Measurements from ENCODE around the gene RAB5B. TPM values are rescaled to one million over a fixed set of nuclear protein-coding genes. Genes with fewer than 3 reads are reported as not detected.
A peak's percentile ranks its signal among the peaks of the same experiment; 100 is the strongest.

The RAB5B gene
- total RNA-seq, 1 donor = 82.9 TPM

DNA sequence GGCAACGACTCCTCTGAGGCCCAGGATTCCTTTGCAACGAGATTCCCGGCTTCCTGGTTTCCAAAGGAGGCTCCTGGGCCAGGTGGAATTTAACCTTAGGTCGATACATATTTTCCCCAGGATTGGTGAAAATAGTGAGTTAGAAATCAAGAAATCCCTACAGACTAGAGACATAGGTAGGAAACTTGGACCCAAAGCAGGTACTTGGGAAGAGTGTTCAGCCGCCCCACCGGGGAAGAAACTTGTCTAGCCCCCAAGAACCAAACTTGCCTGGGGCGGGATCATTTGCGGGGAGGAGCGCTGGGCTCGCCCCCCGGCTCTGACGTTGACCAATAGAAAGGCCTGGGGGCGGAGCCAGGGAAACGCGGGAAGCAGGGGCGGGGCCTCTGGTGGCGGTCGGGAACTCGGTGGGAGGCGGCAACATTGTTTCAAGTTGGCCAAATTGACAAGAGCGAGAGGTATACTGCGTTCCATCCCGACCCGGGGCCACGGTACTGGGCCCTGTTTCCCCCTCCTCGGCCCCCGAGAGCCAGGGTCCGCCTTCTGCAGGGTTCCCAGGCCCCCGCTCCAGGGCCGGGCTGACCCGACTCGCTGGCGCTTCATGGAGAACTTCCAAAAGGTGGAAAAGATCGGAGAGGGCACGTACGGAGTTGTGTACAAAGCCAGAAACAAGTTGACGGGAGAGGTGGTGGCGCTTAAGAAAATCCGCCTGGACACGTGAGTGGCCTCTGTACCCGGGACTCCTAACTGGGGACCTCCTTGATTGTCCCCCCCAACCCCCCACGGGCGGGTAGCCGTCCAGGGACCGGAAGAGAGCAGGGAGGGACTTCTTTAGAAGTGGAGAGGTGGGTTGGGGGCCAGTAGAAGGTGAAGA lies 7.2 kb upstream of the RAB5B start, which contains the start of gene CDK2:
CDK2 (plus strand) TSS at position 423 of the 874 bp plus-strand sequence; CDS start at position 602, 179 bp downstream.
- Histone ChIP-seq H3K9me3 (ENCODE audit: low read depth, low read length) (no peaks in the 10 kb centered on the region), H3K27ac (ENCODE audit: low read depth, low read length) (peak within 1 kb of the TSS; percentile 83), H3K36me3 (ENCODE audit: insufficient read depth, low read length) (no peaks in the 10 kb centered on the region), H3K4me1 (ENCODE audit: insufficient read depth, low read length) (peaks cover 22% of the 10 kb centered on the region), H3K4me2 (ENCODE audit: insufficient read depth, low read length) (peak within 1 kb of the TSS; percentile 97), H2AFZ (ENCODE audit: low read length) (peak within 1 kb of the TSS; percentile 98), H4K20me1 (ENCODE audit: insufficient read depth, low read length) (no peaks in the 10 kb centered on the region), H3K79me2 (ENCODE audit: insufficient read depth, low read length) (peaks cover 22% of the 10 kb centered on the region), H3K27me3 (ENCODE audit: insufficient read depth, low read length) (no peaks in the 10 kb centered on the region), H3K4me3 (ENCODE audit: insufficient read depth, low read length) (peak within 1 kb of the TSS; percentile 98)
- TF ChIP-seq, protein P1, sequence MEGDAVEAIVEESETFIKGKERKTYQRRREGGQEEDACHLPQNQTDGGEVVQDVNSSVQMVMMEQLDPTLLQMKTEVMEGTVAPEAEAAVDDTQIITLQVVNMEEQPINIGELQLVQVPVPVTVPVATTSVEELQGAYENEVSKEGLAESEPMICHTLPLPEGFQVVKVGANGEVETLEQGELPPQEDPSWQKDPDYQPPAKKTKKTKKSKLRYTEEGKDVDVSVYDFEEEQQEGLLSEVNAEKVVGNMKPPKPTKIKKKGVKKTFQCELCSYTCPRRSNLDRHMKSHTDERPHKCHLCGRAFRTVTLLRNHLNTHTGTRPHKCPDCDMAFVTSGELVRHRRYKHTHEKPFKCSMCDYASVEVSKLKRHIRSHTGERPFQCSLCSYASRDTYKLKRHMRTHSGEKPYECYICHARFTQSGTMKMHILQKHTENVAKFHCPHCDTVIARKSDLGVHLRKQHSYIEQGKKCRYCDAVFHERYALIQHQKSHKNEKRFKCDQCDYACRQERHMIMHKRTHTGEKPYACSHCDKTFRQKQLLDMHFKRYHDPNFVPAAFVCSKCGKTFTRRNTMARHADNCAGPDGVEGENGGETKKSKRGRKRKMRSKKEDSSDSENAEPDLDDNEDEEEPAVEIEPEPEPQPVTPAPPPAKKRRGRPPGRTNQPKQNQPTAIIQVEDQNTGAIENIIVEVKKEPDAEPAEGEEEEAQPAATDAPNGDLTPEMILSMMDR (IDR thresholded peaks at IDR 0.05; ENCODE audit: extremely low read depth, low read depth, low read length) = no peak
- peak; percentile 97 for DNase-seq (ENCODE audit: insufficient read length, low spot score, missing footprints)

DNA sequence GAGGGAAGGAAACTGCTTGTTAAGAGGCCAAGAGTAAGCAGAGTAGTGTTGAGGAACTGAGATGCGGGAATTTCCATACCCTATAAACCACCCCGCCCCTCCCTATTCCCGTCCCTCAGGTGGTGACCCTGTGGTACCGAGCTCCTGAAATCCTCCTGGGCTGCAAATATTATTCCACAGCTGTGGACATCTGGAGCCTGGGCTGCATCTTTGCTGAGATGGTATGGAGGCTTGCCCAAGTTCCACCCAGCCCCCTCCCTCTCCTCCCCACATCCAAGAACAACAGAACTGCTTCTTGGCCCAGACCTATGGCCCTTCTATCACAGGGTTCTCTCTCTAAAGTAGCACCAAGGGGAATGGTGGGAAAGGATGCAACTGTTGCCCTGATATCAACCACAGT lies 4.5 kb upstream of the RAB5B start:
- peaks cover 36% of the 10 kb centered on the region for H3K4me1 ChIP-seq (ENCODE audit: insufficient read depth, low read length)
- H3K79me2 ChIP-seq (ENCODE audit: insufficient read depth, low read length) = peaks cover 27% of the 10 kb centered on the region
- H2AFZ ChIP-seq (ENCODE audit: low read length) = no peak overlapping the region
- H3K4me2 ChIP-seq (ENCODE audit: insufficient read depth, low read length) = no peak overlapping the region
- H3K36me3 ChIP-seq (ENCODE audit: insufficient read depth, low read length) = no peaks in the 10 kb centered on the region
- no peaks in the 10 kb centered on the region for H4K20me1 ChIP-seq (ENCODE audit: insufficient read depth, low read length)
- no peak for DNase-seq (ENCODE audit: insufficient read length, low spot score, missing footprints)
- no peak overlapping the region for H3K4me3 ChIP-seq (ENCODE audit: insufficient read depth, low read length)
- TF ChIP-seq, protein P1 (IDR thresholded peaks at IDR 0.05; ENCODE audit: extremely low read depth, low read depth, low read length) = no peak
- H3K27me3 ChIP-seq (ENCODE audit: insufficient read depth, low read length) = no peaks in the 10 kb centered on the region
- no peaks in the 10 kb centered on the region for H3K9me3 ChIP-seq (ENCODE audit: low read depth, low read length)
- H3K27ac ChIP-seq (ENCODE audit: low read depth, low read length) = no peak overlapping the region

DNA sequence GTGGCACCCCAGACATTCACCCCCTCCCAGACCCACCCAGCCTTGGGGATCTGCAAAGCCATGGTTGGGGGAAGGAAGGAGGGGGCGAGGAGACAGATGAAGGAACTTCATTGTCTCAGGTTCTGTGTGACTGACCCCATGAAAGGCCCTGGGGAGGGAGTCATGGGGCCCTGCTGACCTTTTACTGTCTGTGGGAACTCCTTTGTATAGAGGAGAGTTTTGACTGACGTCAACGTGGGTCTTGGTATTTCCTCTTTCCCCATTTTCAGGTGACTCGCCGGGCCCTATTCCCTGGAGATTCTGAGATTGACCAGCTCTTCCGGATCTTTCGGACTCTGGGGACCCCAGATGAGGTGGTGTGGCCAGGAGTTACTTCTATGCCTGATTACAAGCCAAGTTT lies 3.1 kb upstream of the RAB5B start:
- Histone ChIP-seq H3K9me3 (ENCODE audit: low read depth, low read length) (no peaks in the 10 kb centered on the region), H3K27me3 (ENCODE audit: insufficient read depth, low read length) (no peaks in the 10 kb centered on the region), H3K4me2 (ENCODE audit: insufficient read depth, low read length) (no peak overlapping the region), H3K4me3 (ENCODE audit: insufficient read depth, low read length) (no peak overlapping the region), H2AFZ (ENCODE audit: low read length) (no peak overlapping the region), H3K4me1 (ENCODE audit: insufficient read depth, low read length) (peaks cover 44% of the 10 kb centered on the region), H4K20me1 (ENCODE audit: insufficient read depth, low read length) (peaks cover 5% of the 10 kb centered on the region), H3K36me3 (ENCODE audit: insufficient read depth, low read length) (no peaks in the 10 kb centered on the region), H3K79me2 (ENCODE audit: insufficient read depth, low read length) (peaks cover 41% of the 10 kb centered on the region), H3K27ac (ENCODE audit: low read depth, low read length) (peak overlapping the region; percentile 99)
- TF ChIP-seq, protein P1 (IDR thresholded peaks at IDR 0.05; ENCODE audit: extremely low read depth, low read depth, low read length) = no peak
- DNase-seq (ENCODE audit: insufficient read length, low spot score, missing footprints) = peak; percentile 66

DNA sequence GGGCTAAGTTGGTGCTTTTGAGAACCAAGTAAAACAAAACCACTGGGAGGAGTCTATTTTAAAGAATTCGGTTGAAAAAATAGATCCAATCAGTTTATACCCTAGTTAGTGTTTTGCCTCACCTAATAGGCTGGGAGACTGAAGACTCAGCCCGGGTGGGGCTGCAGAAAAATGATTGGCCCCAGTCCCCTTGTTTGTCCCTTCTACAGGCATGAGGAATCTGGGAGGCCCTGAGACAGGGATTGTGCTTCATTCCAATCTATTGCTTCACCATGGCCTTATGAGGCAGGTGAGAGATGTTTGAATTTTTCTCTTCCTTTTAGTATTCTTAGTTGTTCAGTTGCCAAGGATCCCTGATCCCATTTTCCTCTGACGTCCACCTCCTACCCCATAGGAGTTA lies 1.8 kb upstream of the RAB5B start:
- peak; percentile 83 for DNase-seq (ENCODE audit: insufficient read length, low spot score, missing footprints)
- Histone ChIP-seq H3K79me2 (ENCODE audit: insufficient read depth, low read length) (peaks cover 50% of the 10 kb centered on the region), H3K4me3 (ENCODE audit: insufficient read depth, low read length) (peak overlapping the region; percentile 1), H3K9me3 (ENCODE audit: low read depth, low read length) (no peaks in the 10 kb centered on the region), H4K20me1 (ENCODE audit: insufficient read depth, low read length) (peaks cover 11% of the 10 kb centered on the region), H3K4me2 (ENCODE audit: insufficient read depth, low read length) (peak overlapping the region; percentile 99), H3K36me3 (ENCODE audit: insufficient read depth, low read length) (peaks cover 8% of the 10 kb centered on the region), H3K27ac (ENCODE audit: low read depth, low read length) (peak overlapping the region; percentile 99), H3K27me3 (ENCODE audit: insufficient read depth, low read length) (no peaks in the 10 kb centered on the region), H2AFZ (ENCODE audit: low read length) (no peak overlapping the region), H3K4me1 (ENCODE audit: insufficient read depth, low read length) (peaks cover 37% of the 10 kb centered on the region)
- TF ChIP-seq, protein P1 (IDR thresholded peaks at IDR 0.05; ENCODE audit: extremely low read depth, low read depth, low read length) = no peak

Data from osteoblast (primary cell).